Endothelial cell of umbilical vein (primary cell): Measurements from ENCODE around the gene RBM22. TPM values are rescaled to one million over a fixed set of nuclear protein-coding genes. Genes with fewer than 3 reads are reported as not detected.

ENCODE experiments used
- BruUV-seq: library from RNA; stranded (reverse); fragments of 400-500 nt; replicated peaks from 2 replicates; lab custom pipeline; 2021; lab: Mats Ljungman, UMichigan
- CTCF ChIA-PET: fragments of 300-600, 350-600 bp; sonication (Branson Sonifier 250); formaldehyde crosslinking; loops from one replicate; lab custom pipeline; 2021; ENCODE audit warnings: antibody characterized with exemption, inconsistent platforms; lab: Charles Lee
- POLR2A ChIA-PET: fragments of 300-600, 350-600 bp; sonication (Branson Sonifier 250); formaldehyde crosslinking; loops from one replicate; lab custom pipeline; 2021; ENCODE audit warnings: antibody characterized with exemption, inconsistent platforms; lab: Charles Lee
- DNase-seq: peaks from one replicate; pipeline ENCODE4 v3.0.0-alpha.2; 2011; ENCODE audit warnings: low read depth, low spot score
- FAIRE-seq: peaks from 2 replicates; lab custom pipeline; 2011; peaks lifted over from hg19 to GRCh38; lab: Jason Lieb, UNC
- H2AFZ ChIP-seq: 2 replicates; pipeline ENCODE4 v1.6.0; 2012; ENCODE audit warnings: low read depth, low read length, control low read depth, inconsistent platforms
- H3K27ac ChIP-seq: 2 replicates; pipeline ENCODE4 v1.5.1; 2011; ENCODE audit warnings: low read depth, mild to moderate bottlenecking, control low read depth, low read length, moderate library complexity; ENCODE audit not compliant: insufficient read depth
- H3K27me3 ChIP-seq, 2 experiments: 2 replicates each; pipeline versions ENCODE4 v1.6.0 to v1.6.1; 2011; ENCODE audit warnings: low read length in 2 of 2, mixed read lengths in 1 of 2; ENCODE audit not compliant: control insufficient read depth in 2 of 2, insufficient read depth in 2 of 2
- H3K36me3 ChIP-seq, 2 experiments: 2 replicates in 1 of 2; 3 replicates in 1 of 2; pipeline ENCODE4 v1.5.1; 2011; ENCODE audit warnings: low read length in 2 of 2, mild to moderate bottlenecking in 1 of 2, moderate library complexity in 1 of 2; ENCODE audit not compliant: control insufficient read depth in 2 of 2, insufficient read depth in 2 of 2; ENCODE audit errors: extremely low read depth in 1 of 2
- H3K4me1 ChIP-seq: 3 replicates; pipeline ENCODE4 v1.5.1; 2011; ENCODE audit warnings: mild to moderate bottlenecking, low read length; ENCODE audit not compliant: control insufficient read depth, insufficient read depth; ENCODE audit errors: extremely low read depth
- H3K4me2 ChIP-seq: 2 replicates; pipeline ENCODE4 v1.6.1; 2011; ENCODE audit warnings: low read length, control low read depth, mixed read lengths; ENCODE audit not compliant: insufficient read depth
- H3K4me3 ChIP-seq, 3 experiments: fragments of 200-600 bp in 1 of 3; sonication (generic), shearing (Covaris generic) in 1 of 3; replicated peaks in 1 of 3; 2 replicates each; pipeline ENCODE4 v1.5.1; 2011 to 2016; ENCODE audit warnings: control low read depth in 3 of 3, low read length in 3 of 3, mild to moderate bottlenecking in 2 of 3, inconsistent platforms in 1 of 3, low read depth in 1 of 3, moderate library complexity in 1 of 3; ENCODE audit not compliant: insufficient read depth in 1 of 3
- H3K79me2 ChIP-seq: 2 replicates; pipeline ENCODE4 v1.6.0; 2012; ENCODE audit warnings: low read length, inconsistent platforms; ENCODE audit not compliant: control insufficient read depth, insufficient read depth
- H3K9ac ChIP-seq: replicated peaks from 2 replicates; pipeline ENCODE3; 2011; ENCODE audit warnings: low read length, control low read depth; ENCODE audit not compliant: insufficient read depth; ENCODE audit errors: extremely low read depth
- H3K9me1 ChIP-seq: replicated peaks from 3 replicates; pipeline ENCODE4 v1.6.0; 2011; ENCODE audit warnings: mild to moderate bottlenecking, low read length; ENCODE audit not compliant: control insufficient read depth, insufficient read depth; ENCODE audit errors: extremely low read depth
- H3K9me3 ChIP-seq: replicated peaks from 2 replicates; pipeline ENCODE4 v1.5.1; 2012; ENCODE audit warnings: low read length, inconsistent platforms; ENCODE audit not compliant: control insufficient read depth, insufficient read depth
- H4K20me1 ChIP-seq: replicated peaks from 2 replicates; pipeline ENCODE3; 2011; ENCODE audit warnings: mild to moderate bottlenecking, low read length; ENCODE audit not compliant: control insufficient read depth, insufficient read depth; ENCODE audit errors: extremely low read depth
- EZH2 ChIP-seq: IDR thresholded peaks from 2 replicates; pipeline ENCODE4 v1.6.1; 2012; ENCODE audit warnings: borderline replicate concordance, low read depth, mild to moderate bottlenecking, moderate library complexity, low read length, inconsistent platforms; ENCODE audit not compliant: severe bottlenecking
- FOS ChIP-seq: IDR thresholded peaks from 2 replicates; pipeline ENCODE4 v1.6.1; 2011; ENCODE audit warnings: mild to moderate bottlenecking, low read length, moderate library complexity, borderline replicate concordance; ENCODE audit not compliant: insufficient read depth
- GATA2 ChIP-seq: IDR thresholded peaks from 2 replicates; pipeline ENCODE4 v1.7.0; 2011; ENCODE audit warnings: low read depth, mild to moderate bottlenecking, moderate library complexity, mixed read lengths, low read length; ENCODE audit not compliant: insufficient read length, insufficient read depth
- JUN ChIP-seq: IDR thresholded peaks from 2 replicates; pipeline ENCODE4 v1.6.1; 2011; ENCODE audit warnings: borderline replicate concordance, low read depth; ENCODE audit not compliant: insufficient read length, insufficient read depth
- MYC ChIP-seq: IDR thresholded peaks from one replicate; pipeline ENCODE4 v1.6.1; 2011; ENCODE audit warnings: mild to moderate bottlenecking, low read depth, low read length
- POLR2A ChIP-seq: IDR thresholded peaks from 2 replicates; pipeline ENCODE4 v1.6.1; 2012; ENCODE audit warnings: low read depth, mild to moderate bottlenecking, control low read depth, low read length
- POLR2AphosphoS5 ChIP-seq: IDR thresholded peaks from 2 replicates; pipeline ENCODE4 v1.6.1; 2012; ENCODE audit warnings: low read depth, mild to moderate bottlenecking, control low read depth, low read length, moderate library complexity; ENCODE audit not compliant: insufficient read depth
- dilution Hi-C: fragments of 300-500 bp; cut with MboI; formaldehyde crosslinking; loops from one replicate; pipeline ENCODE4 v1.15.0; 2019; ENCODE audit warnings: low sequenced_read_pairs; ENCODE audit not compliant: extremely low pct_ligation_motif_present
- intact Hi-C: fragments of 100-400 bp; cut with micrococcal nuclease; formaldehyde crosslinking; loops from one replicate; pipeline ENCODE4 v1.10.0; 2022
- polyA plus RNA-seq, 4 experiments: library from polyadenylated mRNA; depleted of rRNA in 3 of 4; stranded (reverse) in 3 of 4; unstranded in 1 of 4; fragments of >200 nt; gene quantifications; 2 replicates each; pipeline versions ENCODE4 v1.2.1 to v1.2.3, GENCODE V29; 2011 to 2012; ENCODE audit warnings: missing spikeins in 1 of 4
- total RNA-seq: library from RNA; stranded (reverse); gene quantifications from 2 replicates; pipeline ENCODE4 v1.2.3, GENCODE V29; 2021
- TF ChIP-seq, protein P1 (sequence below), 2 donors: IDR thresholded peaks; 1 replicate in 1 of 2; 2 replicates in 1 of 2; pipeline ENCODE4 v1.5.1; 2011; ENCODE audit warnings: low read length in 2 of 2, mild to moderate bottlenecking in 2 of 2, moderate library complexity in 2 of 2, control low read depth in 1 of 2, inconsistent platforms in 1 of 2, low read depth in 1 of 2; ENCODE audit not compliant: insufficient read depth in 1 of 2; ENCODE audit errors: extremely low read depth in 1 of 2
- TF ChIP-seq, protein P2 (sequence below): IDR thresholded peaks from 2 replicates; pipeline ENCODE4 v1.6.1; 2011; ENCODE audit not compliant: insufficient read depth, insufficient read length

Gene RBM22
- total and polyA plus RNA-seq, 2 donors (not counting 3 experiments of a cell fraction or from before 2014, with no cell fraction given), result 41.8 to 51.2 TPM

DNA sequence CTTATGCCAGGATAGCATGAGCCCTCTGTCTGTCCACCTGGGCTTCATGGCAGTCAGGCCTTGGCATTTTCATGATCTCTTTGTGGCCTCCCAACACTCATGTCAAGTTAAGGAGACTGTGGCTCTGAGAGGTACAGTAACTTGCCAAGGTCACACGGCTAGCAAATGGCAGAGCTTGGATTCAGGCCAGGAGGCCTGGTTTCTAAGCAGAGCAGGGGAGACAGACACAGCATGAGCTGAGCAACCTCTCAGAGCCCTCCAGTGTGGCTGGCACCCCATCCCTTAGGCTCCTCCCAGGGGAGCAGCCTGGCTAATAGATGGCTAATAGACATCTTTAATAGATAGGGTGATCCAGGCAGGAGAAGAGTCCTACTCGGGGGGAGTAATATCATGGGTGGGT is 56.3 kb downstream of the RBM22 start:
- Histone ChIP-seq H3K79me2 (peaks cover 58% of the 10 kb centered on the region), H3K27ac (peak overlapping the region; percentile 28), H3K36me3 (peaks cover 4 to 28% of the 10 kb centered on the region in 2 experiments), H3K9me1 (no peaks in the 10 kb centered on the region), H2AFZ (no peak overlapping the region), H4K20me1 (no peaks in the 10 kb centered on the region), H3K4me2 (peak overlapping the region; percentile 34), H3K27me3 (no peaks in the 10 kb centered on the region), H3K4me1 (peaks cover 49% of the 10 kb centered on the region), H3K9ac (peak overlapping the region; percentile 12), H3K4me3 (no peak overlapping the region), H3K9me3 (no peaks in the 10 kb centered on the region)
- no peak for DNase-seq
- TF ChIP-seq MYC (no peak), POLR2A (no peak), FOS (no peak), JUN (no peak), GATA2 (no peak), POLR2AphosphoS5 (no peak), EZH2 (no peak)
- TF ChIP-seq, protein P1, sequence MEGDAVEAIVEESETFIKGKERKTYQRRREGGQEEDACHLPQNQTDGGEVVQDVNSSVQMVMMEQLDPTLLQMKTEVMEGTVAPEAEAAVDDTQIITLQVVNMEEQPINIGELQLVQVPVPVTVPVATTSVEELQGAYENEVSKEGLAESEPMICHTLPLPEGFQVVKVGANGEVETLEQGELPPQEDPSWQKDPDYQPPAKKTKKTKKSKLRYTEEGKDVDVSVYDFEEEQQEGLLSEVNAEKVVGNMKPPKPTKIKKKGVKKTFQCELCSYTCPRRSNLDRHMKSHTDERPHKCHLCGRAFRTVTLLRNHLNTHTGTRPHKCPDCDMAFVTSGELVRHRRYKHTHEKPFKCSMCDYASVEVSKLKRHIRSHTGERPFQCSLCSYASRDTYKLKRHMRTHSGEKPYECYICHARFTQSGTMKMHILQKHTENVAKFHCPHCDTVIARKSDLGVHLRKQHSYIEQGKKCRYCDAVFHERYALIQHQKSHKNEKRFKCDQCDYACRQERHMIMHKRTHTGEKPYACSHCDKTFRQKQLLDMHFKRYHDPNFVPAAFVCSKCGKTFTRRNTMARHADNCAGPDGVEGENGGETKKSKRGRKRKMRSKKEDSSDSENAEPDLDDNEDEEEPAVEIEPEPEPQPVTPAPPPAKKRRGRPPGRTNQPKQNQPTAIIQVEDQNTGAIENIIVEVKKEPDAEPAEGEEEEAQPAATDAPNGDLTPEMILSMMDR (IDR thresholded peaks at IDR 0.05; ENCODE audit: extremely low read depth in 1 of 2, insufficient read depth in 1 of 2, low read depth in 1 of 2, low read length in 2 of 2), result no peak
- TF ChIP-seq, protein P2, sequence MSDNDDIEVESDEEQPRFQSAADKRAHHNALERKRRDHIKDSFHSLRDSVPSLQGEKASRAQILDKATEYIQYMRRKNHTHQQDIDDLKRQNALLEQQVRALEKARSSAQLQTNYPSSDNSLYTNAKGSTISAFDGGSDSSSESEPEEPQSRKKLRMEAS, result no peak
- FAIRE-seq, result no peak
- ChIA-PET POLR2A (no interaction called here), CTCF (interaction anchor here (0.7 to 6.8 kb wide), 8 partner anchors 8 to 100 kb away, joined by 3 to 52 read pairs (median 7); no protein-coding TSS in a partner anchor)
- dilution Hi-C loops (no loop called here), intact Hi-C loops (no loop called here)
- no TSS peak for BruUV-seq
